GM23338 (cell line): ENCODE data around the gene GAL3ST1. TPM values are rescaled to one million over a fixed set of nuclear protein-coding genes. Genes with fewer than 3 reads are reported as not detected.

Experiments used
- ATAC-seq: fragments of 200-7000 bp; cut with Tn5 transposase; 3 replicates; pipeline ENCODE4 v1.9.1; 2020
- DNase-seq: peaks from one replicate; pipeline ENCODE4 v3.0.0-alpha.2; 2015; ENCODE audit warnings: low spot score
- H2AFZ ChIP-seq: fragments of 200-600 bp; sonication (generic); 2 replicates; pipeline ENCODE4 v1.8.0; 2016; ENCODE audit warnings: antibody characterized with exemption, mild to moderate bottlenecking, moderate library complexity
- H3F3A ChIP-seq: fragments of 200-600 bp; sonication (generic); replicated peaks from 2 replicates; pipeline ENCODE4 v1.8.0; 2017; ENCODE audit warnings: antibody characterized with exemption, mixed run types, low read depth
- H3K27ac ChIP-seq: fragments of 200-600 bp; sonication (generic); 2 replicates; pipeline ENCODE4 v1.6.1; 2016; ENCODE audit warnings: low read depth
- H3K27me3 ChIP-seq: fragments of 200-600 bp; sonication (generic); 2 replicates; pipeline ENCODE4 v1.8.0; 2016; ENCODE audit warnings: mild to moderate bottlenecking, mixed run types, moderate library complexity; ENCODE audit not compliant: insufficient read depth
- H3K36me3 ChIP-seq: fragments of 200-600 bp; sonication (generic); 2 replicates; pipeline ENCODE4 v1.8.0; 2016; ENCODE audit warnings: mild to moderate bottlenecking; ENCODE audit not compliant: insufficient read depth
- H3K4me1 ChIP-seq: fragments of 200-600 bp; sonication (generic); 2 replicates; pipeline ENCODE4 v1.8.0; 2016; ENCODE audit warnings: mild to moderate bottlenecking, moderate library complexity; ENCODE audit not compliant: insufficient read depth
- H3K4me2 ChIP-seq: fragments of 200-600 bp; sonication (generic); 2 replicates; pipeline ENCODE4 v1.7.1; 2017; ENCODE audit warnings: mixed run types
- H3K4me3 ChIP-seq: fragments of 200-600 bp; sonication (generic); 2 replicates; pipeline ENCODE4 v1.6.1; 2016; ENCODE audit warnings: mixed run types
- H3K79me2 ChIP-seq: fragments of 200-600 bp; sonication (generic); replicated peaks from 2 replicates; pipeline ENCODE4 v1.8.0; 2017; ENCODE audit warnings: mild to moderate bottlenecking; ENCODE audit not compliant: insufficient read depth
- H3K9me2 ChIP-seq: fragments of 200-600 bp; sonication (generic); 2 replicates; pipeline ENCODE4 v1.8.0; 2017; ENCODE audit not compliant: insufficient read depth
- H4K20me1 ChIP-seq: fragments of 200-600 bp; sonication (generic); replicated peaks from 2 replicates; pipeline ENCODE4 v1.8.0; 2017; ENCODE audit warnings: mild to moderate bottlenecking; ENCODE audit not compliant: insufficient read depth
- H3K27ac Mint-ChIP-seq: 2 replicates; pipeline ENCODE4 v1.8.0; 2020; ENCODE audit warnings: inconsistent platforms, mild to moderate bottlenecking, moderate library complexity, mixed read lengths
- H3K27me3 Mint-ChIP-seq: 3 replicates; pipeline ENCODE4 v1.8.0; 2022; ENCODE audit warnings: low read depth, mild to moderate bottlenecking, moderate library complexity, mixed read lengths, inconsistent platforms; ENCODE audit not compliant: insufficient read depth, poor library complexity
- H3K36me3 Mint-ChIP-seq: 3 replicates; pipeline ENCODE4 v1.8.0; 2021; ENCODE audit warnings: low read depth, mild to moderate bottlenecking, inconsistent platforms, moderate library complexity, mixed read lengths
- H3K4me1 Mint-ChIP-seq: 3 replicates; pipeline ENCODE4 v1.8.0; 2020; ENCODE audit warnings: mild to moderate bottlenecking, inconsistent platforms, mixed read lengths
- H3K4me3 Mint-ChIP-seq: 3 replicates; pipeline ENCODE4 v1.8.0; 2021; ENCODE audit warnings: moderate library complexity, mild to moderate bottlenecking, inconsistent platforms, mixed read lengths
- H3K9me3 Mint-ChIP-seq: 3 replicates; pipeline ENCODE4 v1.8.0; 2020; ENCODE audit warnings: moderate library complexity, mild to moderate bottlenecking, inconsistent platforms, mixed read lengths
- CTCF ChIP-seq, 2 experiments: fragments of 200-600 bp in 1 of 2; sonication (generic) in 1 of 2; conservative IDR thresholded peaks; 2 replicates each; pipeline versions ENCODE4 v1.5.1 to v1.6.1; 2016 to 2017; ENCODE audit warnings: antibody characterized with exemption in 2 of 2, low read depth in 2 of 2, mild to moderate bottlenecking in 2 of 2, moderate library complexity in 1 of 2
- ETS1 ChIP-seq: IDR thresholded peaks from 2 replicates; pipeline ENCODE4 v1.6.1; 2016; ENCODE audit warnings: antibody characterized with exemption
- EZH2 ChIP-seq: fragments of 200-600 bp; sonication (generic); IDR thresholded peaks from one replicate; pipeline ENCODE4 v1.8.0; 2017; ENCODE audit warnings: antibody characterized with exemption, mild to moderate bottlenecking, low read depth; ENCODE audit not compliant: unreplicated experiment
- EZH2phosphoT487 ChIP-seq: fragments of 200-600 bp; sonication (generic); IDR thresholded peaks from one replicate; pipeline ENCODE4 v1.8.1; 2018; ENCODE audit warnings: antibody characterized with exemption; ENCODE audit not compliant: unreplicated experiment
- JUNB ChIP-seq: IDR thresholded peaks from one replicate; pipeline ENCODE4 v1.6.1; 2016; ENCODE audit warnings: antibody characterized with exemption; ENCODE audit not compliant: unreplicated experiment
- NANOG ChIP-seq: IDR thresholded peaks from 2 replicates; pipeline ENCODE4 v1.6.1; 2016; ENCODE audit warnings: antibody characterized with exemption, borderline replicate concordance
- STAT1 ChIP-seq: IDR thresholded peaks from one replicate; pipeline ENCODE4 v1.6.1; 2016; ENCODE audit warnings: antibody characterized with exemption; ENCODE audit not compliant: unreplicated experiment
- ZNF331 ChIP-seq: fragments of 250-450 bp; sonication (Bioruptor Pico); IDR thresholded peaks from 2 replicates; pipeline ENCODE4 v1.5.0; 2020; ENCODE audit warnings: low read depth, mild to moderate bottlenecking, moderate library complexity
- polyA plus RNA-seq: library from polyadenylated mRNA; unstranded; fragments of >200 nt; fragmentation: Nextera tagmentation; extraction: Ambion mirVana; gene quantifications from 2 replicates; pipeline ENCODE4 v1.2.1, GENCODE V29; 2016
- total RNA-seq: library from RNA; depleted of rRNA; stranded (reverse); fragments of >200 nt; shearing (Covaris generic); gene quantifications from 2 replicates; pipeline ENCODE4 v1.2.3, GENCODE V29; 2014

Gene GAL3ST1
- total and polyA plus RNA-seq, 2 experiments from 2014 or later, result 8.2 to 13.3 TPM

GRCh38 chr22:30557243-30557642, 17.2 kb downstream of the GAL3ST1 start:
- H3K27me3 Mint-ChIP-seq, result peaks cover 9% of the 10 kb centered on the region
- H3K27ac Mint-ChIP-seq, result no peak overlapping the region
- Histone ChIP-seq H3K36me3 (no peaks in the 10 kb centered on the region), H3K27me3 (no peaks in the 10 kb centered on the region), H3K9me2 (no peaks in the 10 kb centered on the region), H3F3A (no peaks in the 10 kb centered on the region), H3K4me1 (peaks cover 25% of the 10 kb centered on the region), H3K79me2 (no peaks in the 10 kb centered on the region), H3K4me2 (no peak overlapping the region), H3K27ac (no peak overlapping the region), H2AFZ (no peak overlapping the region), H3K4me3 (no peak overlapping the region), H4K20me1 (no peaks in the 10 kb centered on the region)
- no peak overlapping the region for H3K4me3 Mint-ChIP-seq
- H3K4me1 Mint-ChIP-seq, result peaks cover 30% of the 10 kb centered on the region
- no peaks in the 10 kb centered on the region; the same call in 2 of the 3 replicates for H3K36me3 Mint-ChIP-seq
- TF ChIP-seq STAT1 (no peak), CTCF (conservative IDR thresholded peaks at IDR 0.05; ENCODE audit: low read depth in 2 of 2) (peak; percentile 35 to 38)
- ATAC-seq (peak; percentile 70), DNase-seq (peak; percentile 57)
- no peaks in the 10 kb centered on the region for H3K9me3 Mint-ChIP-seq

DNA sequence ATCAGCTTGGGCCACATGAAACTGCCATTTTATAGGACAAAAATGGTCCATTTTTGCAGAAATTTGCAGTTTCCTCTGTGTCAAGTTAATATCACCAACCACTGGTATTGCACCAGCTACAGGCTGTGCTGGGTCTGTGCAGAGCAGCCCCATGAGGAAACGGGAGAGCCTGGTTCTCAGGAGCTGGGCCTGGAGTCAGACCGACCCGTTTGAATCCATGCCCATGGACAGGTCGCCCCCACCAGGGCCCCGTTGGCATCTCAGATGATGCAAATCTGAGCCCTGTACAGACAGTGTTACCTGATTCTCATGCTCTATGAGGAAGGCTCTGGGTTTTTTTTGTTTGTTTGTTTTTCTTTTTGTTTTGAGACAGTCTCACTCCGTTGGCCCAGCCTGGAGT, 18.1 kb downstream of the GAL3ST1 start:
- H3K36me3 ChIP-seq, result no peaks in the 10 kb centered on the region
- peaks cover 9% of the 10 kb centered on the region for H3K27me3 Mint-ChIP-seq
- H3K9me3 Mint-ChIP-seq, result no peaks in the 10 kb centered on the region
- no peak overlapping the region for H3K4me3 ChIP-seq
- H3K4me3 Mint-ChIP-seq, result no peak overlapping the region
- H3K27ac ChIP-seq, result no peak overlapping the region
- peak; percentile 41 for DNase-seq
- no peaks in the 10 kb centered on the region for H3K27me3 ChIP-seq
- H3K4me2 ChIP-seq, result no peak overlapping the region
- no peaks in the 10 kb centered on the region; the same call in 2 of the 3 replicates for H3K36me3 Mint-ChIP-seq
- H4K20me1 ChIP-seq, result no peaks in the 10 kb centered on the region
- H3K79me2 ChIP-seq, result no peaks in the 10 kb centered on the region
- peak; percentile 41 for ATAC-seq
- no peak overlapping the region for H3K27ac Mint-ChIP-seq
- no peak overlapping the region for H2AFZ ChIP-seq
- H3K4me1 Mint-ChIP-seq, result peaks cover 23% of the 10 kb centered on the region; the same call in 2 of the 3 replicates
- H3F3A ChIP-seq, result no peaks in the 10 kb centered on the region
- peaks cover 17% of the 10 kb centered on the region for H3K4me1 ChIP-seq
- no peak for TF ChIP-seq ZNF331
- no peak for TF ChIP-seq EZH2
- TF ChIP-seq EZH2phosphoT487, result no peak
- TF ChIP-seq NANOG, result no peak
- peak; percentile 43 to 53 for TF ChIP-seq CTCF (conservative IDR thresholded peaks at IDR 0.05; ENCODE audit: low read depth in 2 of 2)
- TF ChIP-seq JUNB, result no peak
- TF ChIP-seq ETS1, result no peak
- no peaks in the 10 kb centered on the region for H3K9me2 ChIP-seq
